ENCODE data around the gene NCOA3.

Gene NCOA3

DNA sequence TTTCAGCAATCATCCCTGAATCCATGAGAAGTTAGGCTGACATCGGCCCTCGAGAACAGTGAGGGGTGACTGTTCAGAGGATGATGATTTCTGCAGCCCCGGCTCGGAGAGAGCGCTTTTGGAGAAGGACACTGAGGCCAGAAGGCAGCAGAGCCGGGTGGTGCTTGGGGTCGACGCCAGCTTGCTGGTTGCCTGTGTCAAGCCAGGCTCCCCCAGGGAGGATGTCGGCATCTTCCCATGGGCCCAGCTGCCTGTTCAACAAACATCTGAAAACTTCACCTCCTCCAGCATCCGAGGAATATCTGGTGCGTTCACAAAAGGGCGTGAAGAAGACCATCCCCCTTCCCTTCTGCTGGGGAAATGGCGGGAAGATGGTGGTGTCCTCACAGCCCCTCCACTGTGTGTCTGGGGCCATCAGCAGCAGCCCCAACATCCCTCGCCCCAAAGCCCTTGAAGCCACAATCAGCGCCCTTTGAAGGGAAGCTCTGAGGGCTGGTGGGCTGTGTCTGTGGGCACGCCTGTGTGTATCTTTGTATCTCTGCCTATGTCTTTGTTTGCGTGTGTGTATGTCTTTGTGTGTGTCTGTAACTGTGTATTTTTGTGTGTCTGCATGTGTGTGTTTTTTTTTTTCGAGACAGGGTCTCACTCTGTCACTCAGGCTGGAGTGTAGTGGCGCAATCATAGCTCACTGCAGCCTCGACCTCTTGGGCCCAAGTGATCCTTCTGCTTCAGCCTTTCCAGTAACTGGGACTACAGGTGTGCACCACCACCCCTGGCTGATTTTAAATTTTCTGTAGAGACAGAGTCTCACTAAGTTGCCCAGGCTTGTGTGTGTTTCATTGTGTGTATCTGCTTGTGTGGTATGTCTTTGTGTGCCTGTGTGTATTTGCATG lies 185.7 kb downstream of the NCOA3 start:
- no peak for DNase-seq

DNA sequence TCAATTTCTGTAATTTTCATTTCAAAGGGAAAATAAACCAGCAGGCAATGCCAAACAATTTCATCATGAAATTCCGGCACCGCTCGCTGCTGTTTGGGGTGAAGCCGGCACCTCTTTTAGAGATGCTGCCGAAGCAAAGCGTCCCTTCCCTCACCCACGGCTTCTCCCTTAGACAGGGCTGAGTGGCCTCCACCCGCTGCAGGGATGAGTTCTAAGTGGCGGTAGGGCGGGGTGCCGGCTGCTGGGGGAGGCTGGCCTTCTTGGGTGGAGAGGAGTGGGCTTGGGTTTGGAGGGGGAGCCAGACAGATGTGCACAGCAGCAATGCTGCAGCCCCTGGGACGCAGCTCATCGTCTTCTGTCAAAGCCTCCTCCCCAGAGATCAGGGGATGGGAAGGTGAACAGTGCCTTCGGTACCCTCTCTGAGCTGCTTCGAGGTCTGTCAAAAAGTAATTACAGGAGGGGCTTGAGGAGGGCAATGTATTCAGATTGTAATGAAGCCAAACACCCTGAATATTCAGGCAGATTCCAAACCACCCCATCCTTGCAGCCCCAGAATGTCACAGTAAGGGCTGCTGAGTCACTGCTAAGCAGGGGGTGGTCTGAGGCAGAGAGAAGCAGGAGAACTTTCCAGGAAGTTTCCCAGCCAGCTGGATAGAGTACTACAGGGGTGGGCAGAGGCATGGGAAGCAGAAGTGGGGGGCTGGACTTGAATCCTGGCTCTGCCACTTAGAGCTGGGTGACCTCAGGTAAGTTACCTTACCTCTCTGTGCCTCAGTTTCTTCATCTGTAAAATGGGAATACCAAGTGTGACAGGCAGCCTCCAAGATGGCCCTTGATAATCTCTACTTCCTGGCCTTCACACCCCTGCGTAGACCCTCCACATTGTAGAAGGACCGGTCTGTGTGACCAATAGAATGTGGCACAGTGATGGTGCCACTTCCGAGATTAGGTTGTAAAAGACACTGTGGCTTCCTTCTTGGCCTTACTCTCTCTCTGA lies 187.0 kb downstream of the NCOA3 start:
- no peak for DNase-seq

DNA sequence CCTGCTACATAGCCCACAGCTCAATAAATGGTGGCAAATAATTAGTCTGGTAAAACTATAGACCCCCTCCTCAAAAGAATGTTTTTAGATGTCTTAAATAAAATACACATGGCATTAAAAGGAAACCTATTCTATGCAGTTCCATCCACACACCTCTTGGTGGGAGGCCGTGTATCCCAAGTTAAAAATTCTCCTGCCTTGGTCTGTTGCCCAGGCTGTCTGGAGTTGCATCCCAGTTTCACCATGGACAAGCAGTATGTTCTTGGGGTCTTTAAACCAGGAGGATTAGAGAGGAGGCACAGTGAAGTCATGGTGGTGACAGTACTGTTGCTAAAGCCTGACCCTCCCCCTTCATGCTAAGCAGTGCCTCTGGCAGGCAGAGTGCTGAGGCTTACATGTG lies 188.0 kb downstream of the NCOA3 start:
- no peak for DNase-seq

DNA sequence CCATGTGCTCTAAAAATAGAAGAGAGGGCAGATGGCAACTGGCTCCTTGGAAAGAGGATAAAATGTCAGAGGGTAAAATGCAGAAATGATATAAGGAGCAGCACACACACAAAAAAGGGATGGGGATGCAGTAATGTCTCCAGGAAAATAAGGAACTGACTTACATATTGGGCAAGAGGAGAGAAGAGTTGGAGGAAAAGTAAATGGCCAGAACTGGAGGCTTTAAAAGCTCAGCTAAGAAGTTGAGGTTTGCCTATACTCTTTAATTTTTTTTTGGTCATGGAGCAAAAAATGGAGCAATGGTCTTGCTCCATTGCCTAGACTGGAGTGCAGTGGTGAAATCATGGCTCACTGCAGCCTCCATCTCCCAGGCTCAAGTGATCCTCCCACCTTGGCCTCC lies 189.9 kb downstream of the NCOA3 start:
- DNase-seq, result no peak

DNA sequence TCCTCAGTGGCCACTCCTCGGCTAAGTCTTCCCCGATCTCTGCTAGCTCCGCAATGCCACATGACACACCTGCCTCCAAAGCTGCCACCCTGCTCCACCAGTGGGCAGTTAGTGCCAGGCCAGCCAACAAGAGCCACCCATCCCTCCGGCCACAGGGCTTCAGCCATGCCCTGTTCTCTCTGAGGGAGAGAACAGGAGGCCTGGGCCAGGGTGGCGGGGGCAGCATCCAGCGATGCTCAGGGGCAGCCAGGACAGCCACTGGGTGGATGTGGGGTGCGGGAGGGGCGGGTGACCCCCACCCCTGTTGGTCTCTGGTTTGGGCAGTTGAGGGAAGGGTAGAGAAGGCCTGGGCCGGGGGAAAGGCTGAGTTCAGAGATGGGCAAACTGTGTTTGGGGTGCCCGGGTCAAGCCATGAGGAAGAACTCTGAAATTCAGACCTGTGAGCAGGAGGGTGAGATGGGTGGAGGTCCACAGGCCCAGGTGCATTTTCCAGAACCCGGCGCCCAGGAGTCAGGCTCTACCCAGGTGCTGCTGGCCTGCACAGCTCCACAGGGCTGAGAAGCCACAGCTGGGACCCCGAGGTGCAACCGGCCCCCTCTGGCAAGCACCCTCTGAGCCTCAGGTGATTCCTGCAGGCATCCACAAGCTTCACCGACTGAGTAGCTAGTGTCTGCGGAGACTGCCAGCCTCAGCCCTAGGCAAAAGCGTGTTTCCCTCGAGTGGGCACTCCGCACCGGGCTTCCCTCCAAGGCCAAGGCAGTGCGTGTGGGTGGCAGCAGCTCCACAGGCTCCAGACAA lies 192.5 kb downstream of the NCOA3 start:
- DNase-seq, result no peak

DNA sequence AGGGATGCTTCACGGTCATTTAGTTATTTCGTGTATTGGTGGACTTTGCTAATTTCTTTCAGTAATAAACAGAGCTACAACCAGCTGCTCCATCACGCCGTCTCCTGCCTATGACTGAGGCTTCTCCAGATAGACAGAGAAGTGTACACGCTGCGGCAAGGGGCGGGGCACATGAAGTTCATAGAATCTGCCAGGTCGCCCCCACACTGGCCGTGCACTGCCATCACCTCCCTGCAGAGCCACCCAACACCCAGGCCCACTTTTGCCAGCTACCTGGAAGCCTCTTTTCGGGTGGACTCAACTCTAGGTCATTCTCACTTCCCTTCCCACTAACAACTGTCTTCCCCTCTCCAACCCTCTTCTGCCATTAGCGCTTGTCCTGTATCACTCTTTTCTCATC lies 195.2 kb downstream of the NCOA3 start:
- no peak for DNase-seq

DNA sequence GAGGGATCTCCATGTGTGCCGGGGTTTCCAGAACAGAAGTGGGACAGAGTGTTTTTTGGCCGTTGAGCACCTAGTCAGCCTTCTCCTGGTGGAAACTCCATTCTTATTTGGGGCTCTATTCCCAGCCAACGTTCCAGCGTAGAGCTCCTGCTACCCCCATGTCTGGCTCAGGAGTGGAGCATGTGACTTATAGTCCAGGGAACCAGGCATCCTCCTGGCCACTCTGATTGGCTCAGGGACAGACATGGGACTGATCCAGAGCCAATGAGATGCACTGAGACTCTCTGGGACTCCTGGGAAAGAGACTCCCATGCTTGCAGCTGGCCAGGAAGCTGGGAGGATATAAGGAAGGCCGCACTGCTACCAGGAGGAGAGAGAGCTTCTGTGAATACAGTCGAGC lies 196.5 kb downstream of the NCOA3 start:
- no peak for DNase-seq

DNA sequence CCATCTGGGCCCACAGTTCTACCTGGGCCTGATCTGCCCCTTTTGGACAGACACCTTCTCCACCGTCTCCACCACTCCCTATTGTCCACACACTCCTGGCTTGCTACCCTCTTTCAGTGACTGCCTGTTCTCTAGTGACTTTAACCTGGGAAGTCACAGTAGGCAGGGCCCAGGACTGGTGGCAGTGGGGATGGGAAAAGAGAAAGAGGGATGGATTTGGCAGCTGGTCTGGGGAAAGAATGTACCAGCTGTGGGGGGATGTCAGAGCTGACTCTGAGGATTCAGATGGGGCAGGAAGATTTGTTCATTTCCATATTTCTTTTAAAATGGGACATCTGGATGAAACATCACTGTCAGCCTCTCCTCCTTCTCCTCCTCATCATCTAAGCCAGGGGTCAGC lies 198.1 kb downstream of the NCOA3 start:
- DNase-seq, result no peak

DNA sequence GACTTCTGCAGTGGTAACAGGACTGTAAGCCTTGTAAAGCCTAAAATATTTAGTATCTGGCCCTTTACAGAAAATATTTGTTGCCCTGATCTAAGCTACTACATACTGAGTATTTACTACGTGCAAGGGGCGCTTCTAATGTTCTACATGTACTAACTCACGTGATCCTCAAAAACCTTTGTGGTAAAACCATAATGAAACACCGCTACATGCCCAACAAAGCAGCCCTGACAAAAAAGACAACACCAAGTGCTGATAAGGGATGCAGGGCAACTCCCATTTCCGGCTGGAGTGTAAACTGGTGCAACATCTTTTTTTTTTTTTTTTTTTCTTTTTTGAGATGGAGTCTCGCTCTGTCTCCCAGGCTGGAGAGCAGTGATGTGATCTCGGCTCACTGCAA lies 198.6 kb downstream of the NCOA3 start:
- no peak for DNase-seq

DNA sequence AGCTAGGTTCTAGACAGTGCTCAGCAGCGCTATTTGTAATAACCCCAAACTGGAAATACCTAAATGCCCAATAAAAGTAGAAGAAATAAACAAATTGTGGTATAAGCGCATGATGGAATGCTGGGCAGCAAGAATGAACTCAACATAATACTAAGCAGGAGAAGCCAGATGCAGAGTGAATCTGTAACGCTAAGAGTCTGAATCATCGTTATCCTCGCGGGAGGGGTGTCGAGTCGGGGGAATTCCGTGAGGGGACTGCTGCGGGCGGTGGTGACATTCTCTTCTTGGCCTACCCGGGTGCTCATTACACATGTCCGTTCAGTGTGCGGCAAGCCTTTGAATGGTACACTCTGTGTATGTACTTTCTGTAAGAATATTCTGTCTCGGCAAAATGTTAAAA lies 199.9 kb downstream of the NCOA3 start:
- DNase-seq, result no peak

DNA sequence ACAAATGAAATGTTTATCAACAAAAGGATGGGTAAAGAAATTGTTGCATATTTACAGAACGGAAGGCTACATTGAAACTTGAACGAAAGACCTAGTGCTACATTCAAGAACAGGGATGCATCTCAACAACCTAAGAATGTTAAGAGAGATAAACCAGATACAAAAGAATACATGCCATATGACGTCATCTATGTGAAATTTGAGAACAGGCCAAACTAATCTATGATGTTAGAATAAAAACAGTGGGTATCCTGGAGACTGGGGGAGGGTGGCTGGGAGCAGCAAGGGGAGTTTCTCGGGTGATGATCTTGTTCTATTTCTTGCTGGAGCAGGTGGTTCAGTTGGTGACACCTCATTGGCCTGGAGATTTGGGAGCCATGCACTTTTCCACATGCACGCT lies 202.1 kb downstream of the NCOA3 start:
- DNase-seq, result no peak

DNA sequence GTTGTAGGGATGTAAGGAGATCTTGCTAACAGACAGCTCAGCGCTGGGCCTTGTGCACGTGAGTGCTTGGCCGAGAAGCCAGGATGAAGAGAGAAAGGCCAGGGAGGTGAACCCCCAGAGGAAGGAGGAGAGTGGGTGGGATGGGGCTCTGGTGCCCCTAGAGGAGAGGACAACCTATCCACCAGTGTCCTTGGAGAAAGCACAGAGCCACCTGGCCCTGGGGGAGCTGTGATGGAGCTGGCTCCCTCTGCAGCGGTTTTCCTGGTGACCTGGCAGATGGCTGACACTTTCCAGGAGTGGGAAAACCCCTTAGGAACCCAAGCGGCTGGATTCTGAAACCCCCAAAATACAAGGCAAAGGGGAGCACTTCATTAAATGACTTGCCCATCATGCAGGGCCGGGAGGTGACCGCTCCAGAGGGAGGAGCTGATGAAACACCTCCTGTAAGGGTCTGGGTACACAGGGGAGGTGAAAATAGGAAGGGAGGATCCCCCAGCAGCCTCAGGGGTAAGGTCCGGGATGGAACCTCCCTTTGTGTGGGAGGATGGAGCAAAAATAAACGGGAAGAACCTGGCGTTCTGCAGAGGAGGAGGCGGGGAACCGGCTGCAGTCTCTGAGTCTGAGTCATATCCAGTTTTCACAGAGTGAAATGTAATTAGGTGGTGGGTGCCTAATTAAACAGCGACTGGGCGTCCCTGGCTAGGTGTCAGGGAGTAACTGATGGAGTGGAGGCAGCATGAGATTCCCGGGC lies 203.2 kb downstream of the NCOA3 start:
- no peak for DNase-seq

DNA sequence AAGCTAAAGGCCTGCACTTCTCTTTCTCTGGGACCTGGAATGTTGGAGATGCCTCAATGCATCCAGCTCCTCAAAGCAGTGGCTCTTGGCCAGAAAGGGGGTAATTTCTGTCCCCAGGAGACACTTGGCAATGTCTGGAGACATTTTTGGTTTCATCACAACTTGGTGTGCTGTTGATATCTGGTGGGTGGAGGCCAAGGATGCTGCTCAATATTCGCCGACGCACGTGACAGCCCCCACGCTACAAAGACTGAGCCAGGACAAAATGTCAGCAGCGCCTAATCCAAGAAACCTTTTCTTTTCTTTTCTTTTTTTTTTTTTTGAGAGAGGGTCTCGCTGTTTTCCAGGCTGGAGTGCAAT lies 203.8 kb downstream of the NCOA3 start:
- no peak for DNase-seq

DNA sequence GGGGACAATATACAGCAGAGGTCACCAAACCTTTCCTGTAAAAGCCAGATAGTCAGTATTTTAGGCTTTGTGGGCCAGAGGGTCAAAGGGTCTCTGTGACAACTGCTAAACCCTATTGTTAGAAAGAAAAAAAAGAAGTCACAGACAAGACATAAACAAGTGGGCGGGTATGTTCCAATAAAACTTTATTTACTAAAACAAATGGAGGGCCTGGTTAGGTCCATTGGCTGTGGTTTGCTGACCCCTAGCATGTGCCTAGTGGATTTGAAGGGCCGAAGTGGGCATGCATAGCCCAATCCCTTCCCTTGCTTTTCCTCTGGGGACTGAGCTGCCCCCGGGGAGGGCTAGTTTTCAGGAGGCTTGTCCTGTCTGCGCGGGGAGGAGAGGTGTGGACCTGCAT lies 204.7 kb downstream of the NCOA3 start:
- no peak for DNase-seq
